Small intestine (tissue), 7 donors: ENCODE results near the gene EYA3. TPM values are rescaled to one million over a fixed set of nuclear protein-coding genes. Genes with fewer than 3 reads are reported as not detected.
A peak's percentile ranks its signal among the peaks of the same experiment; 100 is the strongest.

Source experiments
- DNase-seq, 2 donors: peaks; one replicate each; pipeline versions ENCODE4 v3.0.0 to v3.0.0-alpha.2; 2013
- FAIRE-seq: peaks from 2 replicates; lab custom pipeline; 2012; peaks lifted over from hg19 to GRCh38; lab: Jason Lieb, UNC
- H3K27ac ChIP-seq, 3 donors: one replicate each; pipeline ENCODE4 v1.5.1; 2013; ENCODE audit warnings: low read length in 2 of 3, mild to moderate bottlenecking in 2 of 3, control low read depth in 1 of 3, inconsistent platforms in 1 of 3, low read depth in 1 of 3, moderate library complexity in 1 of 3
- H3K27me3 ChIP-seq, 3 donors: one replicate each; pipeline ENCODE4 v1.6.1; 2013; ENCODE audit warnings: low read length in 3 of 3, inconsistent platforms in 1 of 3; ENCODE audit not compliant: control insufficient read depth in 3 of 3, insufficient read depth in 3 of 3
- H3K36me3 ChIP-seq, 3 donors: one replicate each; pipeline ENCODE4 v1.6.1; 2013; ENCODE audit warnings: low read length in 3 of 3, inconsistent platforms in 1 of 3, low read depth in 1 of 3, mild to moderate bottlenecking in 1 of 3, moderate library complexity in 1 of 3; ENCODE audit not compliant: control insufficient read depth in 3 of 3, insufficient read depth in 2 of 3
- H3K4me1 ChIP-seq, 3 donors: one replicate each; pipeline ENCODE4 v1.6.1; 2013; ENCODE audit warnings: low read length in 2 of 3, inconsistent platforms in 1 of 3, low read depth in 1 of 3, mild to moderate bottlenecking in 1 of 3, moderate library complexity in 1 of 3; ENCODE audit not compliant: control insufficient read depth in 3 of 3, insufficient read depth in 2 of 3
- H3K4me3 ChIP-seq, 3 donors: one replicate each; pipeline ENCODE4 v1.5.1; 2013; ENCODE audit warnings: low read length in 3 of 3, control low read depth in 1 of 3, inconsistent platforms in 1 of 3, low read depth in 1 of 3, mild to moderate bottlenecking in 1 of 3, moderate library complexity in 1 of 3
- H3K9me3 ChIP-seq, 2 donors: one replicate each; pipeline ENCODE4 v1.6.1; 2013; ENCODE audit warnings: low read depth in 1 of 2, low read length in 1 of 2; ENCODE audit not compliant: control insufficient read depth in 2 of 2, insufficient read depth in 1 of 2
- WGBS, 3 donors: extraction: QIAGEN DNeasy Blood & Tissue Kit; methylation state at CpG; one replicate each; pipeline ENCODE4 v1.1.7; 2013; 5-methylcytosine and 5-hydroxymethylcytosine counted together
- polyA plus RNA-seq, 4 donors: library from polyadenylated mRNA; stranded (reverse) in 3 of 4; unstranded in 1 of 4; fragments of 200-250 nt in 3 of 4; fragments of 120-200 nt in 1 of 4; gene quantifications; one replicate each; pipeline versions ENCODE4 v1.2.1 to v1.2.3, GENCODE V29; 2013
- donor health status: healthy with polysubstance abuse.
- donor health status: control.
- donor health status: control.
- donor health status: Bipolar disorder and iron deficiency.
- donor health status: healthy.

EYA3 gene
- polyA plus RNA-seq, 4 donors = 3.2 to 17.4 (median 6.4) TPM

DNA sequence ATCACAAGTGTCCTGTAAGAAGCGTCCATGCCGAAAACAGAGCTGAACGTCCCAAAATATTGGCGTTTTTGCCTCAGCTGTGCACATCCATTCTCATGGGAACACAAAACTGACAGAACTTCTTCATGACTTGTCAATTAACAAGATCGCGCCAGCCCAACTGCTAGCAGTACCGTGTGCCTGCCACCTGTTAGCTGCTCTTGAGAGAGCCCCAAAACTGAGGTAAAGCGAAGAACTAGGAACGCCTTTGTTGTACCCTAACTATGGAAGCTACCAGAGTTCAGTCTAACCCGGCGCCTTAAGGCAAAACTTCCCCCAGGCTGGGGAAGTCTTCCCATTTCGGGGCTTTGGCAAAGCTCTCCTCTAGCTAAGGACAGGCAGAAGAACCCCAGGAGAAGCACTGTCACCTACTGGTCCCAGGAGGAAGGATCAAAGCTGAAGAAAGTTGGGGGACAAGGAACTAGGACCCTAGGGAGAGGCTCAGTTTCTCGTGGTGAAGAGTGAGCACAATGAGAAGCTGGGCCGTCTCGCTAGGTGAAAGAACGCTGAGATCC, 719 bp downstream of the EYA3 start:
- peak; percentile 50 to 64 for DNase-seq
- Histone ChIP-seq H3K27ac (peak overlapping the region; percentile 84 to 95 (median 89)), H3K4me1 (peaks cover 0 to 22% (median 3%) of the 10 kb centered on the region in 3 donors), H3K4me3 (peak overlapping the region; percentile 56 to 77 (median 73)), H3K9me3 (no peaks in the 10 kb centered on the region), H3K27me3 (no peaks in the 10 kb centered on the region), H3K36me3 (peaks cover 0 to 3% (median 0%) of the 10 kb centered on the region in 3 donors)
- 1 to 3% (median 3%) methylated on average over 16 of the region's 16 CpGs for WGBS, 3 donors
- FAIRE-seq = no peak

DNA sequence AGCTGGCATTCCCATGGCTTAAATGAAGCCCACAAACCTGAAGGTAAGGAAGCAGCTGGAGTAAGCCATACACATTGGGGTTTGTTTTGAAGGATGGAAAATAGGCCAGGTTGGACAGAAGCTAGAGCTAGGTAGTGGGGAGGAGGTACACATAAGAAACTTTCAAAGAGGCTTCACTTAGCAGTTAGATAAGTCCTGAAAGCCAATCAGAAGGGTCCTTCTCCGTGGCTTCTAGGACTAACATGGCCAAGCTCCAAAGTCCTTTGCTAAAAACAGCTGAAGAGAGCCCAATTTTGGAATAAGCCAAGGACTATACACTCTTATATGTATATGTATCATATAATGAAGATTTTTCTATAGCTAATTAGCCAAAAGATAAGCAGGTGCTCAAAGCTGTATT, 1.8 kb downstream of the EYA3 start:
- Histone ChIP-seq H3K27ac (no peak overlapping the region), H3K4me1 (peaks cover 0 to 22% (median 3%) of the 10 kb centered on the region in 3 donors), H3K4me3 (no peak overlapping the region), H3K9me3 (no peaks in the 10 kb centered on the region), H3K27me3 (no peaks in the 10 kb centered on the region), H3K36me3 (peaks cover 0 to 3% (median 0%) of the 10 kb centered on the region in 3 donors)
- FAIRE-seq (no peak), DNase-seq (no peak)
- 11 to 44% (median 40%) methylated on average over 1 of the region's 1 CpG for whole genome bisulfite sequencing, 3 donors

- Histone ChIP-seq H3K4me1 (peaks cover 0 to 22% (median 3%) of the 10 kb centered on the region in 3 donors), H3K4me3 (no peak overlapping the region), H3K27me3 (no peaks in the 10 kb centered on the region), H3K27ac (no peak overlapping the region), H3K9me3 (no peaks in the 10 kb centered on the region), H3K36me3 (peaks cover 0 to 9% (median 0%) of the 10 kb centered on the region in 3 donors)
- 57 to 71% (median 66%) methylated on average over 5 of the region's 5 CpGs for WGBS, 3 donors
- no peak for DNase-seq
- no peak for FAIRE-seq
These were observed 3.3 kb downstream of the EYA3 start for GRCh38 chr1:28085129-28085528.

DNA sequence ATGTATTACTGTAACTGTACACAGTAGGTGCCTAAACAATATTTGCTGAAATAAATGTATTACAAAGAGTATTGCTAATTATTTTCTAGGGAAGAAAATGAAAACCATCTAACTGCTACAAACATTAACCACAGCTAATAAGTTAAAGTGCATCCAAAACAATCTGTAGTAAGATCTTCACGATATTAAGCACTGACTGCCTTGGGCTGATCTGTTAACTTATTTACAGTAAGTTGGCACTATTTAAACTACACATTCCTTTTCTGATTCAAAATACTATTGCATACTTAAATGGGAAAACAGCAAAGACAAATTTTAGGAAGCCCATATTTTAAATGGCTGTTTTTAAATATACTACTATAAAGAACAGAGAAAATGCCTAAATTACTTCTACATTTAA, 4.5 kb downstream of the EYA3 start:
- no peak overlapping the region for H3K4me3 ChIP-seq

GRCh38 chr1:28078680-28079626, 9.5 kb downstream of the EYA3 start:
- no peaks in the 10 kb centered on the region for H3K9me3 ChIP-seq
- peak in 1 of 2 donors; percentile 58 for DNase-seq

More for the DNA sequence above, 4.5 kb downstream of the EYA3 start:
- 26 to 45% (median 31%) methylated on average over 1 of the region's 1 CpG for WGBS, 3 donors
- no peak for FAIRE-seq
- DNase-seq = no peak
- H3K27ac ChIP-seq = no peak overlapping the region
- peaks cover 0 to 11% (median 0%) of the 10 kb centered on the region in 3 donors for H3K36me3 ChIP-seq
- no peaks in the 10 kb centered on the region for H3K27me3 ChIP-seq
- H3K4me1 ChIP-seq = peaks cover 0 to 25% (median 3%) of the 10 kb centered on the region in 3 donors
- H3K9me3 ChIP-seq = no peaks in the 10 kb centered on the region

GRCh38 chr1:28078262-28078661, 10.1 kb downstream of the EYA3 start:
- no peak for DNase-seq
- Histone ChIP-seq H3K27me3 (no peaks in the 10 kb centered on the region), H3K27ac (no peak overlapping the region), H3K9me3 (no peaks in the 10 kb centered on the region), H3K4me3 (no peak overlapping the region), H3K36me3 (peaks cover 0 to 15% (median 0%) of the 10 kb centered on the region in 3 donors), H3K4me1 (peaks cover 0 to 12% (median 0%) of the 10 kb centered on the region in 3 donors)
- FAIRE-seq = no peak
- 87 to 93% (median 89%) methylated on average over 4 of the region's 4 CpGs for WGBS, 3 donors

More at GRCh38 chr1:28078680-28079626, 9.5 kb downstream of the EYA3 start:
- FAIRE-seq = no peak
- WGBS, 3 donors = 32 to 61% (median 45%) methylated on average over 8 of the region's 8 CpGs
- Histone ChIP-seq H3K4me3 (no peak overlapping the region), H3K4me1 (peaks cover 0 to 12% (median 0%) of the 10 kb centered on the region in 3 donors), H3K27me3 (no peaks in the 10 kb centered on the region), H3K27ac (peak overlapping the region in 2 of 3 donors; percentile 24 to 30), H3K36me3 (peaks cover 0 to 11% (median 0%) of the 10 kb centered on the region in 3 donors)

GRCh38 chr1:28074892-28075511, 13.4 kb downstream of the EYA3 start:
- no peaks in the 10 kb centered on the region for H3K9me3 ChIP-seq
- FAIRE-seq = no peak
- no peak overlapping the region for H3K4me3 ChIP-seq
- H3K4me1 ChIP-seq = peaks cover 0 to 12% (median 2%) of the 10 kb centered on the region in 3 donors
- H3K36me3 ChIP-seq = peaks cover 0 to 8% (median 0%) of the 10 kb centered on the region in 3 donors
- peak; percentile 33 to 45 for DNase-seq
- H3K27me3 ChIP-seq = no peaks in the 10 kb centered on the region
- H3K27ac ChIP-seq = peak overlapping the region in 1 of 3 donors; percentile 3
- WGBS, 3 donors = 54 to 73% (median 60%) methylated on average over 1 of the region's 1 CpG

GRCh38 chr1:28073867-28074266, 14.5 kb downstream of the EYA3 start:
- Histone ChIP-seq H3K4me3 (no peak overlapping the region), H3K27ac (no peak overlapping the region), H3K36me3 (peaks cover 0 to 7% (median 0%) of the 10 kb centered on the region in 3 donors), H3K4me1 (peaks cover 0 to 9% (median 2%) of the 10 kb centered on the region in 3 donors), H3K9me3 (no peaks in the 10 kb centered on the region), H3K27me3 (no peaks in the 10 kb centered on the region)
- no peak for FAIRE-seq
- DNase-seq = no peak
- 58 to 72% (median 65%) methylated on average over 1 of the region's 1 CpG for WGBS, 3 donors
